Subcutaneous adipose tissue (tissue), 4 donors: ENCODE measurements around the gene PMAIP1. TPM values are rescaled to one million over a fixed set of nuclear protein-coding genes. Genes with fewer than 3 reads are reported as not detected.

Experiments
- total RNA-seq, 4 donors: library from RNA; depleted of rRNA; stranded (reverse); fragments of >200 nt; gene quantifications; one replicate each; pipeline ENCODE4 v1.1.0, GENCODE V29; 2016
- TF ChIP-seq, protein P1 (sequence below): fragments of 450-650 bp; IDR thresholded peaks from one replicate; pipeline ENCODE4 v1.5.1; 2016; ENCODE audit warnings: low read depth, mild to moderate bottlenecking, control low read depth, antibody characterized with exemption, moderate library complexity

The PMAIP1 gene
- total RNA-seq, 4 donors from 2014 or later: 0.44 to 2.0 (median 1.4) TPM; not detected in 1

DNA sequence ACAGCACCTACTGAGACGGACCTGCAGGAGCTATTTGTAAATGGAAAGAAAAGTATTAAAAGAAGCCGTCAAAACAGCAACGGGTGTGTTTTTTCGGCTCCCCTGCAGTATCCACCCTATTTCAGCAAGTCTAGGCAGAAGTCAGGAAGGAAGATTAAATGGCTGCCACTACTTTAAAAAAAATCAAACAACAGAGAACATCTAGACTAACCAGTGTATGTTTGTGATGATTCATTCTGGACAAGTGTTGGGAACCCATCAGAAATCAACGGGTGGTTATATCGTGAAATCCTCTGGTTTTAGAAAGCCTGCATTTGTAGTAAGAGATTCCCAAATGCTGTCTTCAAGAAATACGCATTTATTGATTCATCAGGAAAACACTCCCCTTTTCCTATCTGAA lies 9.0 kb downstream of the PMAIP1 start:
- TF ChIP-seq, protein P1, sequence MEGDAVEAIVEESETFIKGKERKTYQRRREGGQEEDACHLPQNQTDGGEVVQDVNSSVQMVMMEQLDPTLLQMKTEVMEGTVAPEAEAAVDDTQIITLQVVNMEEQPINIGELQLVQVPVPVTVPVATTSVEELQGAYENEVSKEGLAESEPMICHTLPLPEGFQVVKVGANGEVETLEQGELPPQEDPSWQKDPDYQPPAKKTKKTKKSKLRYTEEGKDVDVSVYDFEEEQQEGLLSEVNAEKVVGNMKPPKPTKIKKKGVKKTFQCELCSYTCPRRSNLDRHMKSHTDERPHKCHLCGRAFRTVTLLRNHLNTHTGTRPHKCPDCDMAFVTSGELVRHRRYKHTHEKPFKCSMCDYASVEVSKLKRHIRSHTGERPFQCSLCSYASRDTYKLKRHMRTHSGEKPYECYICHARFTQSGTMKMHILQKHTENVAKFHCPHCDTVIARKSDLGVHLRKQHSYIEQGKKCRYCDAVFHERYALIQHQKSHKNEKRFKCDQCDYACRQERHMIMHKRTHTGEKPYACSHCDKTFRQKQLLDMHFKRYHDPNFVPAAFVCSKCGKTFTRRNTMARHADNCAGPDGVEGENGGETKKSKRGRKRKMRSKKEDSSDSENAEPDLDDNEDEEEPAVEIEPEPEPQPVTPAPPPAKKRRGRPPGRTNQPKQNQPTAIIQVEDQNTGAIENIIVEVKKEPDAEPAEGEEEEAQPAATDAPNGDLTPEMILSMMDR: no peak

GRCh38 chr18:59909289-59910036 lies 9.7 kb downstream of the PMAIP1 start:
- TF ChIP-seq, protein P1: no peak

DNA sequence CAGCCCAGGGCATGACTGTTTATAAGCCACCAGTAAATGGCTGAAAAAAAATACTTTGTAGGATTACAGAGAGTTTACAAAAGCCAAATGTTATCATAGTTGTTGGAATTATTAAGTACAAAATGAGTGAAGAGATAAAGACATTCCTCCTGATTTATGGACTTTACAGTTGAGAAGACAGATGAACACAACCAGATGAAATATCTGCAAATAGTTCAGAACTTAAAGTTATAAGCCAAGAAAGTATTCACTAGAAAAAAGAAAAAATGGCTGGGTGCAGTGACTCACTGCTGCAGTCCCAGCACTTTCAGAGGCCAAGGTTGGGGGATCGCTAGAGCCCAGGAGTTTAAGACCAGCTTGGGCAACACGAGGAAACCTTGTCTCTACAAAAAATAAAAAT lies 11.2 kb downstream of the PMAIP1 start:
- TF ChIP-seq, protein P1: no peak

- TF ChIP-seq, protein P1: no peak
Measured at GRCh38 chr18:59911600-59911999, 11.8 kb downstream of the PMAIP1 start.

- TF ChIP-seq, protein P1: no peak
Measured at GRCh38 chr18:59912007-59912550, 12.3 kb downstream of the PMAIP1 start.

- TF ChIP-seq, protein P1: no peak
Measured at GRCh38 chr18:59915606-59916005, 15.8 kb downstream of the PMAIP1 start.

DNA sequence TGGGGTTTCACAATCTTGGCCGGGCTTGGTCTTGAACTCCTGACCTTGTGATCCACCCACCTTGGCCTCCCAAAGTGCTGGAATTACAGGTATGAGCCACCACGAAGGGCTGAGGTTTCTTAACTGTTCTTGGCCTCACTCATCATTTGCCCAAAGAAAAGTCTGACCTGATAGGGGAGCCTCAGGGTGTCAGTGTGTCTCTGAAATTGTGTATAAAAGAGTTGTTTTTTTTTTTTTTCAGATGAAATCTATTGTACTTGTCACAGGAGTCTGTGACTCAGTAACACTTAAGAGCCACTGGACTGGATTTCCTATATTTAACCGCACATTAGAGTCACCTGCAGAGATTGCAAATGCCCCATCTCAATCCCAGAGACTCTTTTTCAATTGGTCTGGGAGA lies 16.9 kb downstream of the PMAIP1 start:
- TF ChIP-seq, protein P1: no peak
